Measurements from ENCODE around the gene EIF1AY.
"Not testable (repeated sequence)": the region's sequence is repeated elsewhere in the genome, so short reads cannot be mapped to it uniquely, and the experiment has no call there.

The EIF1AY gene, protein sequence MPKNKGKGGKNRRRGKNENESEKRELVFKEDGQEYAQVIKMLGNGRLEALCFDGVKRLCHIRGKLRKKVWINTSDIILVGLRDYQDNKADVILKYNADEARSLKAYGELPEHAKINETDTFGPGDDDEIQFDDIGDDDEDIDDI

DNA sequence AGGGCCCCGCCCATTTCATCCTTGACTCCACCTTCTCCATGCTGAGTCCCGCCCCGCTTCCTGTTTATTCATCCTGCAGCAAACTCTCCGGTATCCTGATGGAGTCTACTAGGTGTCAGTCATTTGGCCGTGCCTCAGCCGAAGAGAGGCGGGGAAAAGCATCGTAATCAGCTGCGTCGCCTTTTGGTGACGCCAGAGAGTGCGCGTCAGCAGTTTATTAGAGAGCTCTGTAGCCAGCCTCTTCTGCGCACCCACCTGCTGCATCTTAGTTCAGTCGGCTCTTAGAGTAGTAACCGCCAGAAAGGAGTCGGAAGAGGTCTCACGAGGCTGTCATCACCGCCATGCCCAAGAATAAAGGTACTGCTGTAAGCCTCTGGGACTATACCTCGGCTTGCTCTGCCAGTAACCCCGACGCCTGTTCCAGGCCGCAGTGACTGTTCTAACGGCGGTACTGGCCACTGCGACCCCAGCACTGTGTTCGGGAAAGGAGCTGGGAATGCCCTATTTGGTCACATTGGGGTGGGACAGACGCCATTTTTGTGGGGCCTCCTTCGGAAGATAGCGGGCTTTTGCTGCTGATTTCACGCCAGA, at the start of gene EIF1AY:
EIF1AY (plus strand) TSS at position 246 of the 591 bp plus-strand sequence; CDS start at position 342, 96 bp downstream.
- peak; percentile 51 for DNase-seq (ENCODE audit: low read depth)

DNA sequence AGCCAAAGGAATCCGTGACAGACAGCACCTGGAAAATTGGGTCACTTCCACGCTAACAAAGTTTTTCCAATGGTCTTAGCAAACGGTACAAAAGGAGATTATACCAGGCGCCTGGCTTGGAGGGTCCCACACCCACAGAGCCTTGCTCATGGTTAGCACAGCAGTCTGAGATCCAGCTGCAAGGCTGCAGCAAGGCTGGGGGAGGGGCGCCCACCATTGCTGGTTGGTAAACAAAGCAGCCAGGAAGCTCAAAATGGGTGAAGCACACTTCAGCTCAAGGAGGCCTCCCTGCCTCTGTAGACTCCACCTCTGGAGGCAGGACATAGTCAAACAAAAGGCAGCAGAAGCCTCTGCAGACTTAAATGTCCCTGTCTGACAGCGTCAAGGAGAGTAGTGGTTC, 47.1 kb upstream of the EIF1AY start:
- no peak for DNase-seq (ENCODE audit: low read depth)

DNA sequence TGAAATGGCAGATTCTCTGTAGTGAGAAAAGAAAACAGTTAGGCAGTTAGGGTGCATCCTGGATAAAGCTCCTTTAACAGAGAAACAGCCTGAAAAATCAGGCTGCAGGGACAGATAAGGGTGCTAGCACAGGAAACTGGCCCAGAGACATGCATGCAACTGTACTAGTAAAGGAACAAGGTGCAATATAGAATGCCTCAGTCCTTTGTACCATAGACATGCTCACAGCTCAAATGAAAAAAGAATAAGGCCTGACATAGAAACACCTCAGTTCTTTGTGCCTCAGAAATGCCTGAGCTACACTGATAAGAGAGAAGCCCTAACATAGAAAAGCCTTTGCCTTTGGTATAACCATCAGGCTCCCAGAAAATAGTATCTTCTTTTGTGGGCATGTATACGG, 37.4 kb upstream of the EIF1AY start:
- no peak for DNase-seq (ENCODE audit: low read depth)

DNA sequence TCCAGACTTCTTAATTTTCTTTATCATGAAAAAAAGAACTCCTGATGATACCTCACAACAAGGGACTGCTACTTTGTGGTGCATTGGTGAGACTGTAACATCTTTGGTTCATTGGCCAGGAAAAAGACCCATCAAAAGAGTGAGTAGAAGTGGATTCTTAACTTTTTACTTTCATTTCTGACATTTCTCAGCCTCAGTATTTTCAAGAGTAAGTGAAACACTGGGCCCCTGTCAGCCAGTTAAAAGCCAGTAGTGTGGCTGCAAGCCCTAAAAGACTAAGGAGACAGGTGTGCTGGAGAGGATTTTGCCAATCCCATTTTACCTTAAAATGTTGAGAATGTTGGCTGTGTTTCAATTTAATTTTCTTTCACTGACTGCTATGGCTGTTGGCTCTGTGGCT, 36.6 kb upstream of the EIF1AY start:
- DNase-seq (ENCODE audit: low read depth): no peak

DNA sequence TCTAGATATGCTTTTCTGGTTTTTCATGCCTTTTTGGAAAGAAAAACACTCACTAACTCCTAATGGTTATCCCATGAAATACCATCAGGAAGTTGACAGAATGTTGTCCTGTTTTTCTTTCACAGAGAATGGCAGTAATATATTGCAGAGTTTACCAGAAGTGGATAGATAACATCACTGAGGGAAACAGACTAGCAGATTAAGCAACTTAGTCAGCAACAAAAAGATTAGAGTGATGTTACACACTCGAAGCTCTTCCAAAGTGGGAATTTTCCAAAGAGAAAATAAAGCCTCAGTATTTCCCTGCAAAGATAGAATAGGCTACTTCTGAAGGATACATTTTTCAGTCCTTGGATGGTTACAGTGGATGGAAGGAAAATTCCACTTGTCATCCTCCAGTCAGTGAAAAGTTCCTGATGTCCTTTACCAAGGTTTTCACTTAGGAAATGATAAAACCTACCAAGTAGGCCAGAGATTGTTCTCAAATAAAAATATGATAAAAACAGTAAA, 31.1 kb upstream of the EIF1AY start:
- DNase-seq (ENCODE audit: low read depth): no peak

DNA sequence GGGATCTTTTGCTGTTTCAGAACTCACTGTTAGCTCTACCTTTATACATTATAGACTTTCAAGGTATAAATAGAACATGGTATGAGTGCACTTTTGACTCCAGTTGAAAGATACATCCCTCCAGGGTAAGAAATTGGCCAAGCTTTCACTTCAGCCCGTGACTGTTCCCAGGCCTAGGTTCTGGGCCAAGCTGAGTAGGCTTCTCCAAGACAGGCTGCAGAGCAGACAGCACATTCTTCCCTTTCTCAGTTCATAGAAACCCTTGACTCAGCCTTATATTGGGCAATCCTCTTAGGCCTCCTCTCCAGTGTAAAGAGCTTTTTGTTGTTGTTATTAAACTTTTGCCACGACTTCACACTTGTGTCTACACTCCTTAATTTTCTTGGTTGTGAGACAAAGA, 29.5 kb upstream of the EIF1AY start:
- DNase-seq (ENCODE audit: low read depth): no peak

DNA sequence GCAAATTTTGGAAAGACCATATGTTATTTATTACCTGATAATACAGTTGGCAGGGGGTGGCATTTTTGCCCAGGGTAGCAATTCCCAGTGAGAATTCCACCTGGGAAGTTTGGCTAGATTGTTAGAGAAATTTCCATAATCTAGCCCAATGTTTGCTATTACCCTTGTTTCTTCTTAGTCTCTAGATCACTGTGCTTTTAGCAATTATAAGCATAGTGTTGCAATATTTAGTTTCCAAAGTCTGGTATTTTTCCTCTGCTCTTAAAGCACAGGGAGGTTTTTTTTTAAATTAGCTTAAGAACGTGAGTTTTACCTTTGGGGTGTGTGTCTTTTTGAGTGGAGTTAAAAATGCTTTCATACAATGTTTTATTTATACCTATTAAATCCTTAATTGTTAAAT, 26.3 kb upstream of the EIF1AY start:
- DNase-seq (ENCODE audit: low read depth): no peak

DNA sequence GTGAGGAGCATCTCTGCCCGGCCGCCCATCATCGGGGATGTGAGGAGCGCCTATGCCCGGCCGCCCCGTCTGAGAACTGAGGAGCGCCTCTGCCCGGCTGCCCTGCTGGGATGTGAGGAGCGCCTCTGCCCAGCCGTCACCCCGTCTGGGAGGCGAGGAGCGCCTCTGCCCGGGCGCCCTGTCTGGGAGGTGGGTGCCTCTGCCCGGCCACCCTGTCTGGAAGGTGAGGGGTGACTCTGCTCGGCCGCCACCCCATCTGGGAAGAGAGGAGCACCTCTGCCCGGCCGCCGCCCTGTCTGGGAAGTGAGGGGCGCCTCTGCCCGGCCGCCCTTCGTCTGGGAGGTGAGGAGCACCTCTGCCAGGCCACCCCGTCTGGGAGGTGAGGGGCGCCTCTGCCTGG, 23.7 kb upstream of the EIF1AY start:
- DNase-seq (ENCODE audit: low read depth): no peak

DNA sequence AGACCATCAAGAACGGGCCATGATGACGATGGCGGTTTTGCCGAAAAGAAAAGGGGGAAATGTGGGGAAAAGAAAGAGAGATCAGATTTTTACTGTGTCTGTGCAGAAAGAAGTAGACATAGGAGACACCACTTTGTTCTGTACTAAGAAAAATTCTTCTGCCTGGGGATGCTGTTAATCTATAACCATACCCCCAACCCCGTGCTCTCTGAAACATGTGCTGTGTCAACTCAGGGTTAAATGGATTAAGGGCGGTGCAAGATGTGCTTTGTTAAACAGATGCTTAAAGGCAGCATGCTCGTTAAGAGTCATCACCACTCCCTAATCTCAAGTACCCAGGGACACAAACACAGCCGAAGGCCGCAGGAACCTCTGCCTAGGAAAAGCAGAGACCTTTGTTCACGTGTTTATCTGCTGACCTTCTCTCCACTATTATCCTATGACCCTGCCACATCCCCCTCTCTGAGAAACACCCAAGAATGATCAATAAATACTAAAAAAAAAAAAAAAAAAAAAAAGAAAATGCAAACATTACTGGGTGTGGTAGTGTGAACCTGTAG, 22.7 kb upstream of the EIF1AY start:
- DNase-seq (ENCODE audit: low read depth): not testable (repeated sequence)

DNA sequence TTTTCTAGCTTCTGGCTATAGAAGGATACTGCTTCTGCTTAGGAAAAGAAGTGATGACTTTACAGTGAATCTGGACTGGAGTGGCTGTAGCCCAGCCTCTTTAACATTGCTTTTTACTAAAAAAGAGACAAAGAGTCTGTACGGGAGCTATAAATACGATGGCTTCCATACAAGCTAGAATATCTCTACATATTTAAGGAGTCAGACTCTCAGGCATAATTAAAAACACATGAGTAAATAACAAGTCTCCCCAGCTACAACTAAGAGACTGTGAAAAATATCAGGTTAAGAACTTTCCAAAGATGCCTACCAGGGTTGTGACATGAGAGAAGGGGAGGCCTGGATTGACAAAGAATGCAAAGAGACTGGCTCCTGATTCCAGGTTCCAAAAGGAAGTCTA, 19.8 kb upstream of the EIF1AY start:
- DNase-seq (ENCODE audit: low read depth): no peak

DNA sequence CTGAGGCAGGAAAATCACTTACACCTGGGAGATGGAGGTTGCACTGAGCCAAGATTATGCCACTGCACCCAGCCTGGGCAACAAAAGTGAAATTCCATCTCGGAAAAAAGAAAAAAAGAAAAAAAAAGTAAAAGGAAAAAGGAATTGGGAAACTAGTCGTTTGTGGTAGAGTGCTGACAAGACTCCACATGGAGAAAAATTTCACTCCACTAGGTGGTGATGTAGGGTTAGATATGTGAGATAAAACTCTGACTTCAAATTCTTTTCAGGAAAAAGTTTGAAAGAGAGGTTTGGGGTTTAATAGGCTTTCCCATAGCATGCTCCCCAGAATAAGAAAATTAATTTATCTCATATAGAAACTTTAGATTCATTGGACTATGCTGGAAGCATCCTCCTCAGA, 16.9 kb upstream of the EIF1AY start:
- DNase-seq (ENCODE audit: low read depth): no peak

DNA sequence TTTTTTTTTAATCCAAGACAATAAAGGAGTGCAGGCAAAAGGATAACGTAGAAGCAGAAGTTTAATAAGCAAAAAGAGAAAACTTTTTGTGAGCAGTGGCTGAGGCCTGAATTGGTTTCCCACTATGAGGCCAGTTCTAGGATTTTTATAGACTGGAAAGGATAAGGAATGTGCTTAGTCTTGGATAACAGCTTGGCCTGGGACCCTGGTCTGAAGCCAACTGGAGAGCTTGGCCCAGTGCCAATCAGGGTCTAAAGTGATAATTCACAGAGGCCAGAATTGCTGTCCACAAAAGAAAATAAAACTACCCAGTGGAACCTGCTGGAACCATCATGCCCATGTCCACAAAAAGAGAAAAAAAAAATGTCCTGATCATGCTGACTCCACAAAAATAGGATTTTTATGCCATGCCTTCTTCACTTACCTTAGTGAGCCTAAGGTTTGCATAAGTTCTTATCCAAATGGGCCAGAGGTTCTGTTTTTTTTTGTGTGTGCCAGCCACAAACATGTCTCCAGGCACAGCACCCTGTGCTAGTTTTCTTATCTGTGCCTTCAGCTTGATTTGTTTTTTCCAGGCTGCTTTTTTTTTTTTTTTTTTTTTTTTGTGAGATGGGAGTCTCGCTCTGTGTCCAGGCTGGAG, 15.6 kb upstream of the EIF1AY start:
- DNase-seq (ENCODE audit: low read depth): no peak

DNA sequence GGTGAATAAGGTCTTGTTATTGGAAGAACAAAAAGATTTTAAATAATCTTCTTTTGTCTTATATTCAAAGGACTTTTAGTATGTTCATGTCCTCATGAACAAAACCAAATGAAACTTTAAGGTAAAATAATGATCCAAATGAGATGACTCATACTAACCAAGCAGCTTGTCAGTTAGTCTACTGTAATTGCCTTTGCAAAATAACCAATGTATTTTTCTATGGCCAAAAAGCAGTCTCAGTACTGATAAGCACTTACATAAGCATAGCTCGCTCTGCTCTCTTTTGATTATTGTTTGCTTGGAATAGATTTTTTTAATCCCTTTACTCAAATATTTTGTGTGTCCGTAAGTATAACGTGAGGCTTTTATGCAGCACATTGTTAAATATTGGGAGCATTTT, 4.3 kb upstream of the EIF1AY start:
- no peak for DNase-seq (ENCODE audit: low read depth)

DNA sequence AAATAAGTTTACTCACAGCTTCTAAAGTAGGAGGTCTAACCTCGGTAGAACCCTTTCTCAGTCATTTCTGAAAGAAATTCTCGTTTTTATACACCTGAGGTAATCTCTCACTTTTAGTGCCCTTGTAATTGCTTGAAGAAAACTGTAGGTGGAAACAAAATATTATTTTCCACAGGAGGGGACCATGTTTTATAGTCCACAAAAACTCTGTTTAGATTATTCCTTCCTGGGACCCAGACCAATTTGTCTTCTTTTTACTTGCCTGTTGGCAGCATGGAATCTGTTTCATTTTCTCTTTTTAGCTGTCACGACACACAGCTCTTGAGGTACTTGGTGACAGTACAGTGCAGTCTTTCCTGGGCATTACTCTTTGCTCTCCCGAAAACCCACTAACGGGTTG, 930 bp downstream of the EIF1AY start:
- DNase-seq (ENCODE audit: low read depth): no peak

DNA sequence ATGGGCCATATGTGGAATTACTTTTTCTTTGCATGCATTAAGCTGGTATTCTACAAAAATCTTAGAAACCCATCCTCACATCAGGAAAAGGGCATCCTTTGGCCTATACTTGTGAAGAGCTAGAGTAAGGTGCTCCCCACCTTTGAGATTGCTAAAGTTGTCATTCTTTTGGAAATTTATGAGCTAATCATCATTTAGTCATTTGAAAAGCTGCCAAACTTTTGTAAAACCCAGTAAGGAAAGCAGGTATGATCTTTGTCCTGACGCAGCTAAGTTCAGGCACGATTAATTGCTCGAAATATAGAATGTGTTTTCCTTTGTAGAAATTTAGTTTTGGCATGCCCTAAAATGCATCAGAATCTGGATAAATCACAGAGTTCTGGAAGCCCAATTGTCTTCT, 2.6 kb downstream of the EIF1AY start:
- DNase-seq (ENCODE audit: low read depth): no peak

DNA sequence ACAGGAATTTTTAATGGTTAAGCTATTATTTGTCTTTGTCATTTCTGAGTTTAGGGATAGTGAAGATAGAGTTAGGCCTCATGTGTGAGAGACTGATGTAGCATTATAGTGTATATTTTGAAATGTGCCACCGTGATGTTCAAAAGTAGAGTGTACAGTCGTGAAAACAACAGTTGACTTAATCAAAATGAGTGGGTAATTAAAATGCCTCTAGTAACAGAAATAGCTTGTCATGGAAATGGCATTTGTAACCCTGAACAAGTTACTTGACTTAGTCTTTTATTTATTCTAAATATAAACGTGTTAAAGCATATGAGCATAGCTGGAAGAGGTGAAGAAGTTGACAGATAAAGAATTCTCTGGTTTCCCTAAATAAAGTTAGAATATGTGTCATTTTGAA, 6.1 kb downstream of the EIF1AY start:
- DNase-seq (ENCODE audit: low read depth): no peak

DNA sequence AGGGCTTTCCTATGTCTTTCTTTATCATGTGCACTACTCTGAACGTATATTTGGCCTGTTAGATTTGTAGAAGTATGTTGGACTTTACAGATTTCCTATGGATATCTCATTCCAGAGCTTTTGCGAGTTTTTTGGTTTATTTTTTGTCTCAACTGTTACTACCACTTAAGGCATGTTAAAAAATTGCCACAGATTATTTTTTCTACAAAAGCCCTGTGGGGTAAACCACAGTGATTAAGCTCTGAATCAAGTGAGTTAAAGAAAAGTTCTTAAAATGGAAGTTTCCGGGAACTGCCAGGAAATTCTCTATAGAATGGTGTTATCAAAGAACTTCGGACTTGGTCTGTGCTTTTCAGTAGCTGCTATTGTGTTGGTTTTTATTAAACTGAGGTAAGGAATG, 10.6 kb downstream of the EIF1AY start:
- no peak for DNase-seq (ENCODE audit: low read depth)

Measured in stimulated activated CD8-positive, alpha-beta memory T cell treated with anti-CD3 and anti-CD28 coated beads, Interleukin-15, amount 100 ng/mL, for 24 hours (primary cell).